ENCODE data around the gene RPGR.
A peak's percentile ranks its signal among the peaks of the same experiment; 100 is the strongest.

Gene RPGR

DNA sequence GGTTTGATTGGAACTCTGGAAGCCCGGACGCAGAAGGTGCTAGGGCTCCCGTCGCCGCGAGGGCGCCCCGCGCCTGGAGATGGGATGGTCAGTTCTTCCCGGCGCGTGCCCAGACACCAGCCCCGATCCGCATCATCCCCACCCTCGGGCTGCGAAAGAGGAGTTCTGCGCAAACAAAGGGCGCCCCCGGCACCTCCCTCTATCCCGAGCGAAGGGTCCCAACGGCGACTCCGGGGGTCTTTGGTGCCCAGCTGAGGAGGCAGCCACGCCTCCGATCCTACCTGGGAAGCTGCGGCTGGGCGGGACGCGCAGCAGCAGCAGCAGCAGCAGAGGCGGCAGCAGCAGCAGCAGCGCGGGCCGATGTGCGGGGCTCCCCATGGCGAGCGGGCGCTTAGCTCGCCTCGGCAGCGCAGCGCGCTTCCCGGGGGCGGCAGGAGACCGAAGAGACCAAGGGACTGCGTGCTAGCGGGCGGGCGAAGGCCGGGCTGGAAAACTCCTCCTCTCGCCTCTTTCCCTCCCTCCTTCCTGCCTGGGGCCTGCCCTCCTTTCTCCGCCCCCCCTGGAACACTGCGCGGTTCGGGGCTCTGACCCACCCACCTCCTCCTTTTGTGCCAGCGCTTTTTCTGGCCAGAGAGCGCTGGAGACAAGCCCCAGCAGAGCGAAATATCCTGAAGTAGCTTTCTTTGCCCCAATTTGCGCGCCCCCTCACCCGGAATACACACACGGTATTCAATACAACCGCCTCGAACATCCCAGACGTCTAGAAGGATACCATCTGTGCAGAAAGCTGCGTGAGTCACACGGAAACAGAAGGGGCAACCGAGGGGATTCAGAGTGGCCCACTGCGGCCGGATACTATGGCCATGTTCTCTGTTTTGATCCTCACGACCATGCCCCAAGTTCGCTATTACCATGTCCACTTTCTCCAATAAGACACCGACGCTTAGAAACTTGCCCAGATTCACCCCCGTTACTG lies 106.6 kb downstream of the RPGR start, which contains the start of gene SRPX:
SRPX (minus strand) TSS at position 457 of the 976 bp plus-strand sequence; CDS start at position 378, 79 bp downstream.
- no peak within 1 kb of the TSS for H3K27ac ChIP-seq

DNA sequence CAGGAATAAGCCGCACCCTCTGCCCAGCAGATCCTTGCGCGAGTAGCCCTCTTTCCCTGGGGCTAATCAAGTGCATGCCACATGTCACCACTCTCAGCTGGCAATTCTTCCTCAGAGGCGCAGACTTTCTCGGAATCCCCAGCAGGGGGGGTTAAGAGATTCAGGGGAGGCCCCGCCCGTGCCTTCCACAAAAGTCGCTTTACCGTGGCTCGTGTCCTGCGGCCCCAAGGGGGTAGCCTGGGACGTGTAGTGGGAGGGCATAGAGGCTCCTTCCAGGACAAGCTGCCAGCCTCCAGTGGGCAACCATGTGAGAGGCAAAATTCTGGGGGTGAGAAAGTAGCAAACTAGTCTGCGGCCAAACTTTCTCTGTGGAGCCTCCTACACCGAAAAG lies 107.3 kb downstream of the RPGR start:
- no peak overlapping the region for H3K27ac ChIP-seq

More for the DNA sequence above, 106.6 kb downstream of the RPGR start, which contains the start of gene SRPX:
- TF ChIP-seq ZFX (IDR thresholded peaks at IDR 0.05) = no peak
- no peak for TF ChIP-seq CTCF (conservative IDR thresholded peaks at IDR 0.05)

More for the DNA sequence above, 107.3 kb downstream of the RPGR start:
- TF ChIP-seq ZFX (IDR thresholded peaks at IDR 0.05) = no peak
- TF ChIP-seq CTCF (conservative IDR thresholded peaks at IDR 0.05) = peak; percentile 48

Data from C4-2B (cell line).